Measurements from ENCODE around the gene RPL10. TPM values are rescaled to one million over a fixed set of nuclear protein-coding genes. Genes with fewer than 3 reads are reported as not detected.

The RPL10 gene
- total and polyA plus RNA-seq, 7 experiments from 2014 or later = 2,926 to 7,439 (median 5,067) TPM

- peaks cover 6 to 7% of the 10 kb centered on the region in 2 donors for H3K4me1 ChIP-seq (ENCODE audit: control insufficient read depth in 2 of 2, insufficient read depth in 2 of 2, low read length in 2 of 2)
- DNase-seq = no peak
- H3K27me3 ChIP-seq (ENCODE audit: control insufficient read depth in 2 of 2, insufficient read depth in 2 of 2, low read length in 2 of 2) = no peaks in the 10 kb centered on the region
- CTCF ChIA-PET = no interaction called here
- Mint-ChIP-seq H3K27ac (peak overlapping the region in 5 of 9 donors; percentile 19 to 75 (median 62)), H3K4me1 (peaks cover 9 to 22% (median 13%) of the 10 kb centered on the region in 7 donors), H3K36me3 (peaks cover 0 to 4% (median 0%) of the 10 kb centered on the region in 5 donors), H3K27me3 (no peaks in the 10 kb centered on the region), H3K4me3 (peak overlapping the region in 8 of 10 donors; percentile 10 to 81 (median 60)), H3K9me3 (peaks cover 0 to 3% (median 0%) of the 10 kb centered on the region in 11 donors)
- intact Hi-C loops (cut with micrococcal nuclease) = no loop called here
- no peaks in the 10 kb centered on the region for H3K36me3 ChIP-seq (ENCODE audit: control insufficient read depth in 2 of 3, insufficient read depth in 3 of 3, low read length in 3 of 3)
- no peak for ATAC-seq
- no peak overlapping the region for H3K4me3 ChIP-seq (ENCODE audit: low read length)
- POLR2A ChIA-PET = interaction anchor here (1.0 to 5.2 kb wide), 3 partner anchors 9 to 81 kb away, joined by 4 to 77 read pairs (median 4); partner anchors contain the start of gene RPL10
- no peaks in the 10 kb centered on the region for H3K9me3 ChIP-seq (ENCODE audit: control insufficient read depth in 2 of 3, low read length in 3 of 3)
- no peak overlapping the region for H3K27ac ChIP-seq (ENCODE audit: low read depth, low read length)
Measured at GRCh38 chrX:154408659-154409221, 10.6 kb downstream of the RPL10 start.

GRCh38 chrX:154409222-154409871, 11.2 kb downstream of the RPL10 start, which contains the start of gene DNASE1L1:
Gene DNASE1L1 (minus strand): TSS chrX:154409254. CDS start chrX:154405568, 3,686 bp downstream.
- ATAC-seq = peak; percentile 67
- H3K27me3 Mint-ChIP-seq = no peaks in the 10 kb centered on the region
- ChIA-PET POLR2A (interaction anchor here (1.0 to 5.2 kb wide), 3 partner anchors 9 to 80 kb away, joined by 4 to 77 read pairs (median 4); partner anchors contain the start of gene RPL10), CTCF (no interaction called here)
- Histone ChIP-seq H3K4me1 (ENCODE audit: control insufficient read depth in 2 of 2, insufficient read depth in 2 of 2, low read length in 2 of 2) (peaks cover 6 to 7% of the 10 kb centered on the region in 2 donors), H3K27ac (ENCODE audit: low read depth, low read length) (peak within 1 kb of the TSS; percentile 14), H3K4me3 (ENCODE audit: low read length) (no peak within 1 kb of the TSS), H3K27me3 (ENCODE audit: control insufficient read depth in 2 of 2, insufficient read depth in 2 of 2, low read length in 2 of 2) (no peaks in the 10 kb centered on the region), H3K9me3 (ENCODE audit: control insufficient read depth in 2 of 3, low read length in 3 of 3) (no peaks in the 10 kb centered on the region), H3K36me3 (ENCODE audit: control insufficient read depth in 2 of 3, insufficient read depth in 3 of 3, low read length in 3 of 3) (no peaks in the 10 kb centered on the region)
- H3K36me3 Mint-ChIP-seq = peaks cover 0 to 4% (median 0%) of the 10 kb centered on the region in 5 donors
- H3K27ac Mint-ChIP-seq = peak within 1 kb of the TSS in 7 of 9 donors; percentile 36 to 75 (median 62)
- H3K4me1 Mint-ChIP-seq = peaks cover 9 to 22% (median 12%) of the 10 kb centered on the region in 7 donors
- peaks cover 0 to 3% (median 0%) of the 10 kb centered on the region in 11 donors for H3K9me3 Mint-ChIP-seq
- intact Hi-C loops (cut with micrococcal nuclease) = no loop called here
- DNase-seq = no peak
- peak within 1 kb of the TSS in 9 of 10 donors; percentile 10 to 81 (median 60) for H3K4me3 Mint-ChIP-seq

- Mint-ChIP-seq H3K4me3 (peak overlapping the region; percentile 71 to 90 (median 83)), H3K36me3 (peaks cover 0 to 6% (median 4%) of the 10 kb centered on the region in 5 donors), H3K27ac (peak overlapping the region; percentile 44 to 93 (median 85)), H3K27me3 (no peaks in the 10 kb centered on the region), H3K9me3 (peaks cover 0 to 3% (median 0%) of the 10 kb centered on the region in 11 donors), H3K4me1 (peaks cover 9 to 22% (median 15%) of the 10 kb centered on the region in 7 donors)
- Histone ChIP-seq H3K4me1 (ENCODE audit: control insufficient read depth in 2 of 2, insufficient read depth in 2 of 2, low read length in 2 of 2) (peaks cover 6 to 7% of the 10 kb centered on the region in 2 donors), H3K9me3 (ENCODE audit: control insufficient read depth in 2 of 3, low read length in 3 of 3) (no peaks in the 10 kb centered on the region), H3K36me3 (ENCODE audit: control insufficient read depth in 2 of 3, insufficient read depth in 3 of 3, low read length in 3 of 3) (no peaks in the 10 kb centered on the region), H3K27ac (ENCODE audit: low read depth, low read length) (peak overlapping the region; percentile 79), H3K4me3 (ENCODE audit: low read length) (peak overlapping the region; percentile 67), H3K27me3 (ENCODE audit: control insufficient read depth in 2 of 2, insufficient read depth in 2 of 2, low read length in 2 of 2) (no peaks in the 10 kb centered on the region)
- peak; percentile 58 for ATAC-seq
- ChIA-PET POLR2A (interaction anchor here (0.6 to 5.2 kb wide), 18 partner anchors 12 to 706 kb away, joined by 3 to 77 read pairs (median 4); partner anchors contain the start of genes ATP6AP1, IKBKG, LAGE3 and PLXNA3), CTCF (no interaction called here)
- intact Hi-C loops (cut with micrococcal nuclease) = loop anchor here (1.0 to 5.0 kb wide), 7 partner anchors 13 to 79 kb away; partner anchors contain the start of genes ATP6AP1 (in 2 of the 2), SLC10A3 (in 2 of the 2), LAGE3 (in 1 of the 2) and PLXNA3 (in 1 of the 2)
- peak in 6 of 9 donors; percentile 30 to 47 (median 33) for DNase-seq
Measured at GRCh38 chrX:154411981-154412340, 13.8 kb downstream of the RPL10 start.

GRCh38 chrX:154412468-154412867, 14.3 kb downstream of the RPL10 start:
- peaks cover 6 to 7% of the 10 kb centered on the region in 2 donors for H3K4me1 ChIP-seq (ENCODE audit: control insufficient read depth in 2 of 2, insufficient read depth in 2 of 2, low read length in 2 of 2)
- ATAC-seq = peak; percentile 49
- Mint-ChIP-seq H3K27ac (peak overlapping the region; percentile 44 to 93 (median 85)), H3K4me1 (peaks cover 9 to 22% (median 16%) of the 10 kb centered on the region in 7 donors), H3K4me3 (peak overlapping the region; percentile 71 to 90 (median 83)), H3K27me3 (no peaks in the 10 kb centered on the region), H3K36me3 (peaks cover 0 to 6% (median 4%) of the 10 kb centered on the region in 5 donors), H3K9me3 (peaks cover 0 to 3% (median 0%) of the 10 kb centered on the region in 11 donors)
- peak in 6 of 9 donors; percentile 22 to 37 (median 30) for DNase-seq
- H3K27ac ChIP-seq (ENCODE audit: low read depth, low read length) = peak overlapping the region; percentile 79
- H3K27me3 ChIP-seq (ENCODE audit: control insufficient read depth in 2 of 2, insufficient read depth in 2 of 2, low read length in 2 of 2) = no peaks in the 10 kb centered on the region
- CTCF ChIA-PET = no interaction called here
- intact Hi-C loops (cut with micrococcal nuclease) = loop anchor here (1.0 to 5.0 kb wide), 5 partner anchors 16 to 78 kb away; partner anchors contain the start of genes ATP6AP1 (in 2 of the 2), LAGE3 (in 1 of the 2), PLXNA3 (in 1 of the 2) and SLC10A3 (in 1 of the 2)
- POLR2A ChIA-PET = interaction anchor here (0.6 to 5.2 kb wide), 16 partner anchors 13 to 707 kb away, joined by 3 to 77 read pairs (median 4); partner anchors contain the start of genes ATP6AP1, IKBKG, LAGE3 and RPL10
- peak overlapping the region; percentile 67 for H3K4me3 ChIP-seq (ENCODE audit: low read length)
- H3K9me3 ChIP-seq (ENCODE audit: control insufficient read depth in 2 of 3, low read length in 3 of 3) = no peaks in the 10 kb centered on the region
- no peaks in the 10 kb centered on the region for H3K36me3 ChIP-seq (ENCODE audit: control insufficient read depth in 2 of 3, insufficient read depth in 3 of 3, low read length in 3 of 3)

GRCh38 chrX:154413142-154413541, 15.0 kb downstream of the RPL10 start:
- H3K27me3 Mint-ChIP-seq = no peaks in the 10 kb centered on the region
- H3K9me3 Mint-ChIP-seq = peaks cover 0 to 3% (median 0%) of the 10 kb centered on the region in 11 donors
- Histone ChIP-seq H3K4me1 (ENCODE audit: control insufficient read depth in 2 of 2, insufficient read depth in 2 of 2, low read length in 2 of 2) (peaks cover 6 to 7% of the 10 kb centered on the region in 2 donors), H3K9me3 (ENCODE audit: control insufficient read depth in 2 of 3, low read length in 3 of 3) (no peaks in the 10 kb centered on the region), H3K4me3 (ENCODE audit: low read length) (no peak overlapping the region), H3K27me3 (ENCODE audit: control insufficient read depth in 2 of 2, insufficient read depth in 2 of 2, low read length in 2 of 2) (no peaks in the 10 kb centered on the region), H3K27ac (ENCODE audit: low read depth, low read length) (peak overlapping the region; percentile 79), H3K36me3 (ENCODE audit: control insufficient read depth in 2 of 3, insufficient read depth in 3 of 3, low read length in 3 of 3) (no peaks in the 10 kb centered on the region)
- peak overlapping the region in 4 of 9 donors; percentile 84 to 93 (median 90) for H3K27ac Mint-ChIP-seq
- ATAC-seq = no peak
- H3K4me1 Mint-ChIP-seq = peaks cover 9 to 21% (median 16%) of the 10 kb centered on the region in 7 donors
- peak overlapping the region in 7 of 10 donors; percentile 37 to 90 (median 81) for H3K4me3 Mint-ChIP-seq
- POLR2A ChIA-PET = interaction anchor here (1.2 to 5.2 kb wide), 5 partner anchors 13 to 445 kb away, joined by 3 to 77 read pairs (median 15); partner anchors contain the start of genes ATP6AP1, RPL10 and SLC10A3
- intact Hi-C loops (cut with micrococcal nuclease) = loop anchor here in 1 of 2 donors (2.0 to 5.0 kb wide), 3 partner anchors 46 to 78 kb away; partner anchors contain the start of genes LAGE3, PLXNA3 and SLC10A3
- DNase-seq = no peak
- peaks cover 0 to 6% (median 4%) of the 10 kb centered on the region in 5 donors for H3K36me3 Mint-ChIP-seq
- CTCF ChIA-PET = no interaction called here

GRCh38 chrX:154417157-154417556, 19.0 kb downstream of the RPL10 start:
- Histone ChIP-seq H3K9me3 (ENCODE audit: control insufficient read depth in 2 of 3, low read length in 3 of 3) (no peaks in the 10 kb centered on the region), H3K4me3 (ENCODE audit: low read length) (no peak overlapping the region), H3K27me3 (ENCODE audit: control insufficient read depth in 2 of 2, insufficient read depth in 2 of 2, low read length in 2 of 2) (no peaks in the 10 kb centered on the region), H3K4me1 (ENCODE audit: control insufficient read depth in 2 of 2, insufficient read depth in 2 of 2, low read length in 2 of 2) (peaks cover 6% of the 10 kb centered on the region in 2 donors), H3K36me3 (ENCODE audit: control insufficient read depth in 2 of 3, insufficient read depth in 3 of 3, low read length in 3 of 3) (no peaks in the 10 kb centered on the region), H3K27ac (ENCODE audit: low read depth, low read length) (no peak overlapping the region)
- H3K4me1 Mint-ChIP-seq = peaks cover 5 to 13% (median 6%) of the 10 kb centered on the region in 7 donors
- peaks cover 0 to 12% (median 3%) of the 10 kb centered on the region in 5 donors for H3K36me3 Mint-ChIP-seq
- CTCF ChIA-PET = no interaction called here
- no peak for DNase-seq
- POLR2A ChIA-PET = no interaction called here
- intact Hi-C loops (cut with micrococcal nuclease) = no loop called here
- H3K27ac Mint-ChIP-seq = peak overlapping the region in 1 of 9 donors; percentile 25
- ATAC-seq = no peak
- no peaks in the 10 kb centered on the region for H3K27me3 Mint-ChIP-seq
- no peaks in the 10 kb centered on the region for H3K9me3 Mint-ChIP-seq
- H3K4me3 Mint-ChIP-seq = no peak overlapping the region
